ENCODE data around the gene SLC15A5.

- TF ChIP-seq CTCF (IDR thresholded peaks at IDR 0.05) (no peak), POLR2A (IDR thresholded peaks at IDR 0.05) (no peak), POLR2AphosphoS5 (IDR thresholded peaks at IDR 0.05) (no peak)
These were observed at the start of gene SLC15A5 for GRCh38 chr12:16277585-16277984.
